Measurements from ENCODE around the gene CCDC127.
"Not testable (repeated sequence)": the region's sequence is repeated elsewhere in the genome, so short reads cannot be mapped to it uniquely, and the experiment has no call there.

The CCDC127 gene

DNA sequence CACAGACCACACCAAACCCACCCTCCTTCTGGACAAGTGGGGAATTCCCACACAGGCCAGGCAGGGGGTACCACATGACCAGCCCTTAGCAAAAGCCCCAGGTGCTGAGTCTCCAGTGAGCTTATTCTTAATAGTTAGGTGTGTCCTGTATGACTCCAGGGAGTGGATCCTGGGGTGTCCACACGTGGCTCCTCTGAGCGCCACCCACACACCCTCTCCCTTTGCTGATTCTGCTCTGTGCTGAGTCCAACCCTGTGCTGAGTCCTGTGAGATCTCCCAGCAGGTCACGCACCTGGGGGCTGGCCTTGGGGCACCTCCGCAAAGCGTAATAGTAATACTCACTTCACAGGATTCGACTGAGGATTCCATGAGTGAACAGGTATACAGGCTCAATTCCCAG is 14.0 kb downstream of the CCDC127 start:
- no peak for DNase-seq (ENCODE audit: low read depth in 2 of 2)

- DNase-seq (ENCODE audit: low read depth in 2 of 2): no peak
Observed at GRCh38 chr5:203246-203930, 14.6 kb downstream of the CCDC127 start.

DNA sequence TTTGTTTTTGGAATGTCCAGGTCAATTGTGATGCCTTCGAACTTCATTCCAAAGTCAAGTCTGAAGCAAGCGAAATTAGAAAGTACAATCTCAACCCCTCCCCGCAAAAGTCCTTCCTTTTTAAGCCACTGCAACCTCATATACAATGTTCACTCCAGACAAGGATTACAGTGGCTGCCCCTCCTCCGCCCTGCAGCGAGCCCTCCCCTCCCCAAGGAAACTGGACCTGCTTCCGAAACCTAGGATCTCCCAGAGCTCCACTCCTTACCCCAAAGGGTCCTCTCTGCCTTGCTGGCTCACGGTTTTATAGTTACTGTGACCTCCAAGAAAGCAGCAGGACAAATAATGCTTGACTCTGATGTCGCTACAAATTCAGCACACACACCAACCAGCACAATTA is 16.3 kb downstream of the CCDC127 start:
- no peak for DNase-seq (ENCODE audit: low read depth in 2 of 2)

- DNase-seq (ENCODE audit: low read depth in 2 of 2): no peak
Observed at GRCh38 chr5:200985-201384, 17.0 kb downstream of the CCDC127 start.

DNA sequence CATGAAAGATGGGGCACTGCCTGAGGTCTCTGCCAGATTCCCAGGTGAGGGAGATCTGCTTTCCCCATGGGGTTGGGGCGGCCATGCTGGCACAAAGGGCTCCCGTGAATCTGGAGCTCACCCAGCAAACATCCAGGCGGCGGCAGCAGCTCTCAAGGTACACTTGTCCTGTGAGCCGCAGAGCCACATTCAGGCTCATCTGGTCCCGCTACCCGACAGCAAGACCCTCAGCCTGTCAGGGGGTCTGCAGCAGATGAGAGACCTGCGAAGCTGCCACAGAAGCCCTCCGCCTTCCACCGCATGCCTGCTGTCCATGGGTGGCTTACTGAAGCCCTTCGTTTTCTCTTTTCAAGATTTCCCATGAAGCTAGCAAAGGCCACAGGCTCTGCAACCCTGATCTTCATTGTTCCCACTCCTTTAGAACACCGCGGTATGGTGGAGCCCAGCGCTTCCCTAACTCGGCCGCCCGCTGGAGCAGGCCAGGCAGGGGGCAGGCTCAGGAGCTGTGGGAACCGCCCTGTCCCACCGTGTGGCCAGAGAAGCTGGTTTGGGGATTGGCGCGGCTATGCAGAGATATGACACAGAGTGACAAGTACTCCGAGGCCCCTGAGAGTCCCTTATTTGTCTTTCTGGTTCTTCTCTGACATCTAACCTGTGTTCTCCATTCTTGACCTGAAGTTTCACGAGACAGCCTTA is 17.9 kb downstream of the CCDC127 start:
- no peak for DNase-seq (ENCODE audit: low read depth in 2 of 2)

GRCh38 chr5:199197-199949 is 18.6 kb downstream of the CCDC127 start:
- no peak for DNase-seq (ENCODE audit: low read depth in 2 of 2)

DNA sequence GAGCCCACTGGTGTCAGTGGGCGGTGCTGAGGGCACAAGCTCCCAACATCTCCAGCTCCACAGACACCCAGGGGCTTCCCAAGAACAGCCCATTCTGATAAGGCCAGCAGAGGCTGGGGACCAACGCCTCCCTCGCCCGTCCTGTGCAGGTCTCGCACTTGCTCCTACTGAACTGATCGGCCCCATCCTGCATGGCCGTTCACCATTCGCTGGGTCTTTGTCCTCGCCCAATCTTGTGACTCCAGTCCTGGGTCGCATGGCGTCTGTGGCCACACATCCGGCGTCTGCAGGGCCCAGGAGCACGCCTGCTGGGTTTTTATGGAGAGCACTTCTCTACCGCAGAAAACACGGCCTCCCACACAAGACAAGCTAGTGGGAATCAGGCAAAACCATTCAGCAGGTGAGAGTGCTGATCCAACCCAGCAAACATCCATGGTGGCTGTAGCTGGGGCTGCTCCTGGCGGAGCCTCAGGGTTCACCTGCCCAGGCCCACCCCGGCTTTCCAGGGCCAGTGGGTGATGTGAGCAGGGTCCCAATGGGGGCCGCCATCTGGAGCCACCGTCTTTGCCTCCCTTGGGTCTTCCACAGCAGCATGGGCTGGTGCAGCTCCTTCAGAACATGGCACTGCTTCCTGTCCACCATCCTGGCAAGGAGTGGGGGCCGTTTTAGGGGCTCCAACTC is 19.3 kb downstream of the CCDC127 start:
- no peak for DNase-seq (ENCODE audit: low read depth in 2 of 2)

DNA sequence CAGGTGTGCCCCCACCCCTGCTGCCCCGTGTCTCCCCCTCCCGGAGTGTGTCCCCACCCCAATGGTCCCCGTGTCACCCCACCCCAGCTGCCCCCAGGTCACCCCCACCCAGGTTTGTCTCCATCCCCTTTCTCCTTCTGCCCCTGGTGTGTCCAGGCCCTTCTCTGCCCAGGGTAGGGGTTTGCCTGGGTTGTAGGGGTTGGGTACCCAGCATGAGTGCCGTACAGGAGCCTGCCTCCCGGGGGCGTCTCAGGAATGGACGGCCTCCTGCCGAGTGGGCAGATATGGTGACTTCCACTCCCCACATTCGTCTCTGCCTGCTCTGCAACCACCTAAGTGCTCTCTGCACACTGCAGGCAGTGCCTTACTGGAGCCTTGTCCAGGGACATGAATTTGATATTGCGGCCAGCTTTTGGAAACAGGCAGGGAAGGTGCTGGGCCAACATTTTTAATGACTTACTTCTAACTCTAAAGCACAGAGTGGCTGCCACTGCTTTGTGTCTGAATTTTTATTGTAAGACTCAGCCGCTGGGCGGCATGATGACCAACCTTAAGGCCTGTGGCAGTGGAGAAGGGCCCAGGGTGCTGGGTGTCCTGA is 20.0 kb downstream of the CCDC127 start:
- DNase-seq (ENCODE audit: low read depth in 2 of 2): no peak

DNA sequence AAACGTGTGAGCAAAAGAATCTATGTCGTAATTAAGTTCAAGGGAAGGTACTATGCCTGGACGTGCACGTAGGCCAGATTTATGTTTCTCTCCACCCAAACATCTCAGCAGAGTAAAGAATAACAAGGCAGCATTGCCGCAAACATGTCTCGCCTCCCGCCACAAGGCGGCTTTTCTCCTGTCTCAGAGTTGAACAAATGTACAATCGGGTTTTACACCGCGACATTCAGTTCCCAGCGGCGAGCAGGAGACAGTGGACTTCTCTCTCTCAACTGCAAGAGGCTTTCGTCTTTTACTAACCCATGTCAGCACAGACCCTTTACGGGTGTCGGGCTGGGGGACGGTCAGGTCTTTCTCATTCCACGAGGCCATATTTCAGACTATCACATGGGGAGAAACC is 20.9 kb downstream of the CCDC127 start:
- DNase-seq (ENCODE audit: low read depth in 2 of 2): not testable (repeated sequence)

GRCh38 chr5:196350-196749 is 21.6 kb downstream of the CCDC127 start:
- DNase-seq (ENCODE audit: low read depth in 2 of 2): no peak

DNA sequence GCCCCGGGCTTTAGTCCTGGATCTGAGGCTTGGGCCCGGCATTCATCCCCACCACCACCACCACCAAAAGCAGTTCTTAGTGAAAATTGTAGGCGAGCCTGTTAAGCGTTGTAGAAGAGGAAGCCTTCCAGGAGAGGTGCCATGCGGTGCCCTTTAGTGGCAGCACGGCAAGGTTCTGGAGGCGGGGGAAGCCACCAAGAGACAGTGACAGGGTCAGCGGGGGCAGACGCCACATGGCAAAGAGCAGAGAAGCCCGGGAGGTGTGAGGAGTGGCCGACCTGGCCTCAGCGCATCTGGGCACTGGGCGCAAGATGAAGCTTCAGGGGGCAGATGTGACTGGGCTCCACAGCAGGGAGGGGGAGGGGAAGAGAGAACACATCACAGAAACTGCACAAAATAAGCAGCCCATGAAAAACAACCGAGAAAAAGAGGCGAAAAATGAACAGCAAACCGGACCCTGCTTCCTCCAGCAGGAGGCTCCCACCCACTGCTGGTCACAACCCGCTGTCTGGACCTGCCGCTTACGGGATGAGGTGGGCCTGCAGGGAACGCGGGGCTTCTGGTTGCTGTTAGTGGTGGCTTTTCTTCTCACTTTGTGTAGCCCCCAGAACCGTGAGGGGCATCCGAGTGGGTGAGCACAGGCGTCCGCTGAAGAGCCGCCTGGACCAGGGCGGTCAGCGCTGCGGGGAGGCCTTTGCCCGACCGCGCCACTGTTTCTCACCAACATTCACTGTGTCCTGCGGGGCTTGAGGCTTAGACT is 22.4 kb downstream of the CCDC127 start:
- no peak for DNase-seq (ENCODE audit: low read depth in 2 of 2)

- no peak for DNase-seq (ENCODE audit: low read depth in 2 of 2)
Observed at GRCh38 chr5:194603-195209, 23.2 kb downstream of the CCDC127 start.

DNA sequence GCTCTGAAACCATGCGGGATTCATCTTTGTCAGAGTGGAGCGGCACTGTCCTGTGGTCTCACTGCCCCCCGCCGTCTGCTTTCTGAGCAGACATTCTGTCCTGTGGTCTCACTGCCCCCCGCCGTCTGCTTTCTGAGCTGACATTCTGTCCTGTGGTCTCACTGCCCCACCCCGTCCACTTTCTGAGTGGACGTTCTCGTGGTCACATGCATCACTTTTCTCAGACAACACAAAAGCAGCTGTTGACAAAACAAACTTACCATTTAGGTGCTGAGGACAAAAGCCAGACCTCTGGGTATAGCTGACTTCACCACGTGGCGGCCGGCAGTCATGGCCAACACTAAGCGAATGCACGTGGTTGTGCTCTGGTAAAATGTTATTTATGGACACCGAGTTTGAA is 23.9 kb downstream of the CCDC127 start:
- no peak for DNase-seq (ENCODE audit: low read depth in 2 of 2)

DNA sequence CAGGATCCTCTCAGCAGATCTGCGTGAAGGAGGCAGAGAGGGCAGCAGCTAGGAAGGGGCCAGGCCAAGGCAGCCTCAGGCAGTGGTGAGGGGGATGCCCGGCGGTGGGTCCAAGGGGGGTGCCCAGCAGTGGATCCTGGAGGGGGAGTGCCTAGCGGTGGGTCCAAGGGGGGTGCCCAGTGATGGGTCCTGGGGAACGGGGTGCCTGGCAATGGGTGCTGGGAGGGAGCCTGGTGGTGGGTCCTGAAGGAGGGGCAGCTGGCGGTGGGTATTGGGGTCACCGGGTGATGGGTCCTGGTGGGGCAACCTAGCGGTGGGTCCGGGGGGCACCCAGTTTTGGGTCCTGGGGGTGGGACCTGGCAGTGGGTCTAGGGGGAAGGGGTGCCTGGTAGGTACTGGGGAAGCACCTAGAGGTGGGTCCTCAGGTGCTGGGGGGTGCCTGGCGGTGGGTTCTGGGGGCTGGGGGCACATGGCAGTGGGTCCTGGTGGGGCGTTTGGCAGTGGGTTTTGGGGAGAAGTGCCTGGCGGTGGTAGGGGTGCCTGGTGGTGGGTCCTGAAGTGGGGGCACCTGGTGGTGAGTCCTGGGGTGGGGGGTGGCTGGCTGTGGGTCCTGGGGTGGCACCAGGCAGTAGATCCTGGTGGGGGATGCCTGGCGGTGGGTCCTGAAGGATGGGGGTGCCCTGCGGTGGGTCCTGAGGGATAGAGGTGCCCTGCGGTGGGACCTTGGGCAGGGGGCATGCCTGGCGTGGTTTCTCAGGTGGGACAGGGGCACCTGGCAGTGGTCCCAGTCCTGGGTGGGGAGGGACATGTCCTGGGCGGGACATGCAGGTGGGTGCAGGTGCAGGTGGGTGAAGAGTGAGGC is 24.8 kb downstream of the CCDC127 start:
- no peak for DNase-seq (ENCODE audit: low read depth in 2 of 2)

DNA sequence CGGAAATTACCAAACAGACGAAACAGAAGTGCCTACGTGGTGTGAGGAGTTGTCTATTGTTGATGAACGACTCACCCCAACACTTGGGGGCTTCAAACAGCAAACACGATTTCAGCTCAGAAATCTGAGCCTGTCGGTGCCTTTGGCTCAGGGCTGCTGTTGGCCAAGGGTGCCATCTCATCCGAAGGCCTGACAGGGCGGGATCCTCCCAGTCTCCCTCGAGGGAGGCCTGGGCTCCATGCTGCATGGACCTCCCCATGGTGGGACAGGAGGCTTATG is 25.3 kb downstream of the CCDC127 start:
- no peak for DNase-seq (ENCODE audit: low read depth in 2 of 2)

DNA sequence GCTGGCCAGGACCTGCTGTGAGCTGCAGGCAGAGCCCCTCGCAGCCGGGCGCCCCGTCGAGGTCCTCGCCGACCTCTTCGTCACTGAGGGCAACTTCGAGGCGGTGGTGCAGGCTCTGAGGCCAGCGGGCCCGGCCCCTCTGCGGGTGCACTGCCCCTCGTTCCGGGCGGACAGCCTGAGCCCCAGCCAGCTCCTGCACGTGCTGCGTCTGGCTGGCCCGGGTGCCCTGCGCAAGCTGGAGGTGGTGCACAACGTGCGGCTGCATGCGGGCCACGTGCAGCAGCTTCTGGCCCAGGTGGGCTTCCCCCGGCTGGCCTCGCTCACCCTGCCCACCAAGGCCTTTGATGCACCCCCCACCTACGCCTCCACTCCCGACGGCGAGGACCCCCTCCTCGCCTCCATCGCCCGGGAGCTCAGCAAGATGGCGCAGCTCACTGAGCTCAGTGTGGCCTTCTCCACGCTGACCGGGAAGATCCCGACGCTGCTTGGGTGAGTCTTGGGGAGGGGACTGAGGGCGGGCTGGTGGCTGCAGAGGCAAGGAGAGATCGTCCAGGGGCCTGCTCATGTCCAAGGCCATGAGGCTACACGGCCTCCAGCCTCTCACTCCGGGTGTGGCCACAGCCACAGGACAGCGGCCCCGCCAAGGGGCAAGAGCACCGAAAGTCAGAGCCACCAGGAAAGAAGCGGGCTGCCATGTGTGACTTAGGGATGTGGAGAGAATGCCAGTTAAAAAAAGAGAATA is 25.8 kb downstream of the CCDC127 start:
- no peak for DNase-seq (ENCODE audit: low read depth in 2 of 2)

DNA sequence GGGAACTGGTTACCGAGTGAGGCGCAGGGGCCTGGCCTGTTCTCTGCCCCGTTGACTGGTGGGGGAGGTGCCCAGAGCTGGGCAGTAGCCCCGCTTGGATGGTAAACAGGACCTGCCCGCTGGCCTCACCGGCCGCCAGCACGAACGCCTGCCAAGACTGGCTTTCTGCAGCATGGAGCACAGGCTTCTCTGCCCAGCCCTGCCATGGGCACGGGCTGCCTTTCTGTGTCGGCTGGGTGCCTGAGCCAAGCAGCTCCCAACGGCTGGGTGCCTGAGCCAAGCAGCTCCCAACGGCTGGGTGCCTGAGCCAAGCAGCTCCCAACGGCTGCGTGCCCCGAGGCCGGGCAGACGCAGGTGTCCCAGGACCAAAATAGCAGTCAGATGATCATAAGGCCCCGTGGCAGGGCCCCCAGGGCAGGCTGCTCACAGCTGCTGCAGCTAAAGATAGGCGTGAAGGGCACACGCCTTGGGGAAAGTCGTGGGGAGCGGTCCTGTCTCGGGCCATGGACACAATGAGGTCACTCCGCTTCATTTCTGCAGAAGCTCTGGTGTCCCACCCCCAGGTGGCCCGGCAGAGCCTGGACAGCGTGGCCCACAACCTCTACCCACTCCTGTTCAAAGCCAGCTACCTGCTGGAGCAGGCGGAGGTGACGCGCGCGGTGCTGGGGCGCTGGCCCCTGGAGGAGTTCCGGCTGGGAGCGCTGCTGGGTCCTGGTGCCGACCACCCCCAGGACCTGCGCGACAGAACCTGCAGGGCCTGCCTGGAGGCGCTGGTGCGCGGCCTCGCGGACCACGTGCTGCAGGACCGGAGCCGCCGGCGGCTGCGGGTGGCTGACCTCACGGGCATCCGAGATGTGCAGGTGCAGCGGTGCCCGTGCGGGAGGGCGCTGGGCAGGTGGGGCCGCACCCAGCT is 26.7 kb downstream of the CCDC127 start, which contains the start of gene LRRC14B:
Gene LRRC14B (plus strand): TSS at position 460 of the 913 bp plus-strand sequence. CDS start 44 bp downstream, at position 504.
- no peak for DNase-seq (ENCODE audit: low read depth in 2 of 2)
